ENCODE measurements around the gene ZFAND3.
"Not testable (repeated sequence)": the region's sequence is repeated elsewhere in the genome, so short reads cannot be mapped to it uniquely, and the experiment has no call there.

Gene ZFAND3

DNA sequence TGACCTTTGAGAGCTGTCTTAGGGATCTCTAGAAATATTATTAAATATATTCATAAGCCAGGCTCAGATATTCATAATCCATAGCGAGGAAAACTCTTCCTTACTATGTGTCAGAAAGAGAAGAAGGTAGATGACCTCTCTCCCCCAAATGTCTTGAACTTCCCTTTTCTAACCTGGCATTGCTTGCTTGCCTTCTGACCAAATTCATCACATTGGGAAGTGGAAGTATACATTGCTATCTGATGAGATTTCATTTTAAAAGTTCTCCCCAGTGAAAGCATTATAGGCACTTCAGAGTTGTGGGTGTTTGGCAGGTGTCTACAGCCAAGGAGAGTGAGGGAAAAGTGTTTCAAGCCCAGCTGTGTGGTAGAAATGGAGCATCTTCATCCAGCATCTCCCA, 197.3 kb downstream of the ZFAND3 start:
- no peak for DNase-seq

GRCh38 chr6:38018755-38019165, 199.2 kb downstream of the ZFAND3 start:
- DNase-seq = no peak

GRCh38 chr6:38020593-38020992, 201.1 kb downstream of the ZFAND3 start:
- DNase-seq = no peak

DNA sequence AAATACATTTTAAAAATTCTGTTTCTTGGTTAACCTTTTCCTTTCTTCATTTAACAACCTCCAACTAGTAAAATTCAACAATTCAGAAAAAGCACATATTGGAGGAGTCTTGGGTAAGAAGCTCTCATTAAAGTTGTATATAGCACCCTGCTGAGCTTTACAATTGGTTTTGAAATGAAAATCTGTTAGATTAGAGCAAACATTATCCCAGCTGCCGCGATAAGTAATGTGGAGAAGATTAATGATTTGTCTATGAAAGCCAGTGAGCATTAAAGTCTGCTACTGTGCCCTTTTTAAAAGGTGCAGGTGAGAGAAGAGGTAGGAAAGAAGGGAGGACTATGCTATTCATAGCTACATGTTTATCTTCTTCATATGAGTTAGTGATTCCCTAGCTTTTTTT, 201.5 kb downstream of the ZFAND3 start:
- DNase-seq = no peak

GRCh38 chr6:38021571-38021970, 202.0 kb downstream of the ZFAND3 start:
- no peak for DNase-seq

- no peak for DNase-seq
Observed at GRCh38 chr6:38022688-38023087, 203.2 kb downstream of the ZFAND3 start.

- no peak for DNase-seq
Observed at GRCh38 chr6:38024908-38025307, 205.4 kb downstream of the ZFAND3 start.

- DNase-seq = no peak
Observed at GRCh38 chr6:38025451-38025850, 205.9 kb downstream of the ZFAND3 start.

DNA sequence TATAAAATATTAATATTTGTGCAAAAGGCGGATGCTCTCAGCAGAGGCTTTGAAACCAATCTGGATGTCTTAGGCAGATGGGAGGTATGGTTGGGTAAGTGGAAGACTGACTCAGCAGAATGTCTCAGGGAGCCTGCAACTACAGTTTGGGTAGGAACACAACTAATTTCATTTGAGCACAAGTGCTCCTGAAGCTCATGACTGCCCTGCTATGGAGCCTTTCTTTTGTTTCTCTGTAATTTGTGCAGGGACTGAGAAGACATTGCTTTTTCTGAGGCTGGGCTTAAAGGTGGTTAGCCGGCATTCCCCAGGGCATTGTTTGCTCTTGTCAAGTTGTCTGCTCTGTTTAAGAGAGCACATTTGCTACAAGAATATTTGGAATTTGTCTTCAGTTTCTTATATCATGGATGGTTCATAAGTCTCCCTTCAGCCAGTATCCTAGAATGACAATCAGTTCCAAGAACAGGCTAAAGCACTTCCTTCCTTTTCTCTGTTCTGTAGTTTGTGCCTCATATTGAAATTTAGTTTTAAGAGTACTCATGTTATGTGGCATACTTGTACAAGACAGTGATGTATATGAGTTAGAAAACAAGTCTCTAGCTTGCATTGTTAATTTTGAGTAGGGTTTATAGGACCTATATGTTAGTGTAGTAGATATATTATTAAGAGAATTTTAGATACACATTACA, 208.3 kb downstream of the ZFAND3 start:
- no peak for DNase-seq

DNA sequence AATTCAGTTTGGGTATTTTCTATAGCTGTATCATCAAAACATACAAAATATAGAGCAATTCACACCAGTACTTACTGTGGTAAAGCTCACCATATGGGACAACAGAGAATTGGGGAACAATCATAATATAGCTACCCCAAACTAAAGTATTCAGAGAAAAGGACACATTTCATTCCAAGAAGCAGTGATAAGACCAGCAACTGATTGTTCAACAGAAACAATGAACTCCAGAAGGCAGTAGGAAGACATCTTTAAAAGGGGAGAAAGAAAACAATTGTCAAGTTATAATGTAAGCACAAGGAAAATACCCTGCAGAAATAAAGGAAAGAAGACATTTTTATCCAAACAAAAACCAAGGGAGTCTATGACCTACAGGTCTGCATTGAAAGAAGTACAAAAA, 210.9 kb downstream of the ZFAND3 start:
- DNase-seq = no peak

DNA sequence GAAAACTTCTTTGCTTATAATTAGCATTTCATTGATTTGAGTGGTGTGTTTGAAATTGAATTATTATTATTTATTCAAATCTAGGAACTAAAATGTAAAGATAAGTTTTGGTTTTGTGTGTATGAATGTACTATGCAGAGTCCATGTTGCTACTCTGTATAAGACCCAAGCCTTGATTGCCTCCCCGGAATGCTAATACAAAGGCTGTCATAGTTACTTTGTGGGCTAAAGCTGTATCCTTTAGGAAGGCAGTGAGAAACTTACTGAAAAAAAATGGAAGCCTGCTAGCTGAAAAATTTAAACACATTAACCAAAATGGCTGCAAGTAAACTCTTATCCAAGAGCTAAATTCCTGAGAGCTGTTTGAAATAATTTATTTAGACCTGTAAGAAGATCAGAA, 213.3 kb downstream of the ZFAND3 start:
- DNase-seq = no peak

DNA sequence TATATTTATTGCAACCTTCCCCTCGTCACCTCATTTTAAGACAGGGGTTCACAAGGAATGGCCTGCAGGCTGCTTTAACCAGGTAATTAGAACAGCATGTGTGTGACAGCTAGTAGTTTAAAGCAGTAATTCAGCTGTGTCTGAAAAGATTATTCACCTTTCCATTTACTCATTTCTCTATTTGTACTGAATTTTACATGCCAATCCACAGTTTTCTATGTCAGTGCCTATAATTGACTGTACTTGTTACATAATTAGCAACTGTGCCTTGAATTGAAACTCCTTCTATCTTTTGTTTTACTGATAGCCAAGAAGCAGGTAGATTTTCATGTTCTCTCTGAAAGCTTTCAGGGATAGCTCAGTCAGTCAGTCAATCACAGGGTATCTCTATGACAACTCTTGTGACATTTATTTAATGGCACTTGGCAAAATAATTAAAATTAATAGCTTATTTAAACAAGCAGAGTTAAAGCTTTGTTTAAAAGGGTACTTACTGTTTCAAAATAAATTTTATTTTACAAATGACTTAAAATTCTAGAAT, 214.0 kb downstream of the ZFAND3 start:
- DNase-seq = no peak

GRCh38 chr6:38034274-38034914, 214.9 kb downstream of the ZFAND3 start:
- no peak for DNase-seq

DNA sequence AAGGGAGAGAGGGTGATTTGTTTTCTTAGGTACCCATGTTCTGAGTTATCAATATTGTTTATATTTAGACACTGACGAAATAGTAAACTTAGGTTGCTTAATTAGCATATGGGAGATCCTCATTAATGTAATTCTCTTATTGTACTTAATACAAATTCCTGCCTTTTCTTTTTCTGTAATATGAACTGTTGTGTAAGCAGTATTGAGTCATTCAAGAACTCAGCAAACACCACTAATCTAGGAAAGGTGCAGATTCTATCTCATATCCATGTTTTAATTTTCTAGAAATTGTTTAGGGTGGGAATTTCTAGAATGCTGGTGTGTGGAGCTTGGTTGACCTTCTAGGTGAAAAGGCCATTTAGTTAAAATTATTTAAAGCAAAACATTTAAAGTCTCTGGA, 216.0 kb downstream of the ZFAND3 start:
- no peak for DNase-seq

- no peak for DNase-seq
Observed at GRCh38 chr6:38039502-38039901, 220.0 kb downstream of the ZFAND3 start.

- no peak for DNase-seq
Observed at GRCh38 chr6:38040254-38040653, 220.7 kb downstream of the ZFAND3 start.

- DNase-seq = no peak
Observed at GRCh38 chr6:38043259-38043753, 223.8 kb downstream of the ZFAND3 start.

- DNase-seq = no peak
Observed at GRCh38 chr6:38045701-38046305, 226.3 kb downstream of the ZFAND3 start.

- DNase-seq = no peak
Observed at GRCh38 chr6:38047562-38047961, 228.0 kb downstream of the ZFAND3 start.

- DNase-seq = not testable (repeated sequence)
Observed at GRCh38 chr6:38049861-38050397, 230.4 kb downstream of the ZFAND3 start.

DNA sequence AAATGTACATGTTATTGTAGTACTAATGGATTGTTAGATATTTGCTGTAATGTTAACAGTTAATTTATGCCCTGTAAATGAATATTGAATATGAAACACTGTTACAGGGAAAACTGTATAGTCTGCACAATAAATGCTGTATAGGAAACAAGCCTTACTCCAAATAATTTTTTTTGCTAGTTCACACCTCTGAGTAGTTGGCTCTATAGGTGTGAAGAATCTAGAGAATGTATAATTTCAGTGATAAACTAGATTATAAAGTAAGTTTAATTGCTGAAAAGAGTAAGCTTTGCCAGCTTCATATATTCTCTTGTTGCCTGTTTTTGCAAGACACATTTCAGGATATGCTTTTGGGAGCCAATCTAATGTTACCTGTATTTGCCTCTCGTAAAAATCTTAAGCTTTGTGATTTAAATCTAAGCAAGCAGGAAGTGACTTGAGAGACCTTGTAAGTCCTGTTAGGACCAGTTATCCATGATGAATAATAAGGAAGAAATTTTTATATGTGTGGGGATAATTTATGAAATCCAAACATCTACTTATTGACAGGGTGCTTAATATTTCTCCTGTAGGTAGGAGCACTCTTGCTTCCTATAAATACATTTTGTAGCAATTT, 232.4 kb downstream of the ZFAND3 start:
- no peak for DNase-seq

DNA sequence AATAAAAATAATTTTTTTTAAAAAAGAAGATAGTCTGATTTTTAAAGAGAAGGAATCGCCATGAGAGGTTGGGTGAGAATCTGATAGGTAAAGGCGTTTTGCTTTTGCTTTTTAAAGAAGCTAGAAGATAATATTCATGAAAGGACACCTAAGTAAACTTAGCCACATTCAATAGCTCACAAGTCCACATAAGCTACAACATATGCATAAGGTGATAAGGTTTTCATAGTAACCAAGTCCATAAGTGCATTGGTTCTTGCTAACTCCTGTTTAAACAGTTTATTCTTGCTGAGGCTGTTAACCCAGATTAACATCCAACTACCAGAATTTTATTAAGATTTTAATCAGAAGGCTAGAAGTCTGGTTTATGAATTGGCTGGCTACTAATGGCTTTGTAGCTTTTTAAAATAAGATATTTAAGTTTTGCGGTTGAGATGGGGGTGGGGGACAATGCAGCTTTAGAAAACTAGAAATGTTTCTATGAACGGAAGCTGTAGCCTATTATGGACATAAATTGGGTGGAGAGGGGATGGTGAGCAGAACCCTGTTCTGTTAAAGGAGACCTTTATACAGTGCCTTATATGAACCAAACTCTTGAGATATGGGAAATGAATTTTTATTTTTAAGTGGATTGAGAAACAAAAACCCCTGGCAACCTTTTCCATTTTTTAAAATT, 235.1 kb downstream of the ZFAND3 start:
- DNase-seq = no peak

GRCh38 chr6:38055203-38055589, 235.7 kb downstream of the ZFAND3 start:
- DNase-seq = no peak

Data from cortex of kidney (tissue), 1 donor.